Stimulated activated CD4-positive, alpha-beta T cell treated with anti-CD3 and anti-CD28 coated beads, TNF-alpha, amount 100 ng/mL, for 24 hours (primary cell): Measurements from ENCODE around the gene CBFA2T2.

ENCODE experiments used
- DNase-seq, 3 experiments: peaks; one replicate each; pipeline ENCODE4 v3.0.0-alpha.2; 2020; ENCODE audit warnings: low read depth in 3 of 3

Gene CBFA2T2

DNA sequence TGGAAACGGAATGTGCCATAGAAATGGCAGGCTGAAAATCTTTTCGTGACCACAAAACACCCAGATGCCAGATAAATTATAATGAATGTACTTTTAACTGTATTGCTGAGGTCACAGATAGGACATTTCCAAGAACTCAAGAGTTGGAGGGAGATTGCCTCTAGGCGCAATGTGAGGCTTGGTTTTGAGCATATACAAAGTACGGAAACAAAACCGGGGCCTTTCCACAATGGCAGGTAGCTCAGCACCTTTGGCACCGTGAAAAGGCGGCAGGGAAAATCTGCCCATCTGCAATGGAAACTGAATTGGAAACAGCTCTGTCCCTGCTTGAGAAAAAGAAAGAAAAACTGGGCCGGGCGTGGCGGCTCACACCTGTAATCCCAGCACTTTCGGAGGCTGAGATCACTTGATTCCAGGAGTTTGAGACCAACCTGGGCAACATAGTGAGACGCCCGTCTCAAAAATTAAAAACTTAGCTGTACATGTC is 161.7 kb downstream of the CBFA2T2 start:
- DNase-seq: no peak

DNA sequence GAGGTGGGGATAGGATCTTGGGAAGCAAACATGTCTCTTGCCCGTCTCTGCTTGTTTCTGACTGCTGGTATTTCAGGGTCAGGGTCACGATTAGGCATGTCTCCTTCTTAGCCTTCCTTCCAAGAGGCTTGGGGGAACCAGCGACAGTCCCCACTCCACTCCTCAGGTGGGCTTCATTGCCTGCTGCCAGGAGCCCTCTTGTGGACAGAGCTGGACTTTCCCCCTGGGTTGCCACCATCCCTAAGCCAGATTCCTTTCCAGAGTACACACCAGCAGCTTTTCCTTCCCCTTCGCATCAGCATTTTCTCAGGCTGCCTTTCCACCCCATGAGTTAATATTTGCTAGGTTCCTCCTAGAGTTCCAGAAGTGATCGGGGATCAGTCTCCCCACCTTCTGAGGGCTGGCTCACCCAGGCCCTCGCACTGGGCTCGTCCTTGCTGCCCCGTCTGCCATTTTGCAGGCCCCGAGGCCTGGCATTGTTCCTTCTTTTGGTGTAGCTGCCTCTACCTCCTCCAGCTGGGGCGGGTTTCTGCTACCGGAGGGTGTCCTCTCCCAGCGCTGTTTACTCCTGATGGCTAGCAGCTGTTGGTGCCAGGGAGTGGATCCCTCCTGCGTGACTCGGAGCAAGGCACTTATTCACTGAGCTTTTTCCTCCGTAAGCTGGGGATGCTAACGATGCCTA is 163.5 kb downstream of the CBFA2T2 start:
- peak in 1 of 3 experiments; percentile 42 for DNase-seq

DNA sequence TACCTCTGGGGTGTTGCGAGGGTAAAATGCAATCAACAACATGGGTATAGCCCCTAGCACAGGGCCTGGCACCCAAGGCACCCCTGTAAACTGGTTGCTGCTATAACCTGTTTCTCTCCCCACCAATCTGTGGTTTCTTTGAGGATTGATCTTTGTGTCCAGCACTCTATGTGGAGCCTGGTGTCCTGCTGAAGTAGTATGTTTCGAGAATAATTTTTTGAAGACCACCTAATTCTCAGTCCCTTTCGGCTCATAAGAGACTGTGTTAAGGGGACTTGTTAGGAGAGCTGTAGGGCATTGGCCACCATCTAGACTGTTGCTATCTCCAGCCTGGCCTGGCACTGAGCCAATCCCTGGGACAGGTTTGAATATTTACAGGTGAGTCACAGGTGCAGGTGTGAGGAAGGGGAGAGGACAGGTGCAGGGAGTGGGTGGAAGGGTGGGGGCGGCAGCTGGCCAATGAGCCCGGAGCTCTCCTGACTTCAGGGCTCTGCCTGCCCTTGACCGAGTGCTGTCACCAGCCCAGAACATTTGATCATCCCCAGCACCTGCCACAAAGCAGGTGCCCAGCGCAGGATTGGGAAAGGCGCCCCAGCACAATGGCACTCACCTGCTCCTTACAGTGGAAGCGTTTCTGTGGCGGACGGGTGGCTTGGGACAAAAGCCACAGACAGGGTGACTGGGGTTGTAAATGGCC is 164.2 kb downstream of the CBFA2T2 start:
- DNase-seq: no peak

DNA sequence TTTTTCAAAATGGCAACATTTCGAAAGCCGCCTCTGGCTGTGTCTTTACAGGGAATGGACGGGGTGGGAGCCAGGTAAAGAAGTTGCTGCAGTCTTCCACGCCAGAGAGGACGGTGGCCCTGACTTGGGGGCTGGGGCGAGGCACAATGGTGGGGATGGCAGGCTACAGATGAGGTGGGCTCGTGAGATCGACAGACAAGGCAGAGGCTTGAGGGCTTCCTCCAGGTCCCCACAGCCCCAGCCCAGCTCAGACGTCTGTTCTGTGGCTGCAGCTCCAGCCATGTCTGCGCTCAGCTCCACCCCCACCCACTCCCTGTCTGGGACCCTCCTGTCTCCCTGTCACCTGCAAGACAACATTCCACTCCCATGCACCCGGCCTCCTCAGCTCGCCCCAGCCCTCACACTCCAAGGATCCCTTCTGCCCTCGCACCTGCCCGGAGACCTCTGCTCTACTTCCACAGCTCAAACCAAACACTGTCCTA is 164.8 kb downstream of the CBFA2T2 start:
- DNase-seq: no peak

DNA sequence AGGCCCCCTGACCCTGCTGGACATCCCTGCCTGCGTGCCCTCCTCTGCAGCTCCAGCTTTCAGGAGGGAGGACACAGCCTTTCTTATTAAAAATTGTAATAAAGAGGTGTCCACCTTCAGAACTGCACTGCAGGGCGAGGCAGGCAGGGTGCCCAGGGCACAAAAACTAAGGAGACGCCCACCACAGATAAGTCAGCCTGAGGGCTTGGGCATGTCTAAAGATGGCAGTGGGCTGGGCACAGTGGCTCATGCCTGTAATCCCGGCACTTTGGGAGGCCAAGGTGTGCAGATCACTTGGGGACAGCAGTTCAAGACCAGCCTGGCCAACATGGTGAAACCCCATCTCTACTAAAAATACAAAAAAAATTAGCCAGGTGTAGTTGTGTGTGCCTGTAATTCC is 165.3 kb downstream of the CBFA2T2 start:
- DNase-seq: no peak

DNA sequence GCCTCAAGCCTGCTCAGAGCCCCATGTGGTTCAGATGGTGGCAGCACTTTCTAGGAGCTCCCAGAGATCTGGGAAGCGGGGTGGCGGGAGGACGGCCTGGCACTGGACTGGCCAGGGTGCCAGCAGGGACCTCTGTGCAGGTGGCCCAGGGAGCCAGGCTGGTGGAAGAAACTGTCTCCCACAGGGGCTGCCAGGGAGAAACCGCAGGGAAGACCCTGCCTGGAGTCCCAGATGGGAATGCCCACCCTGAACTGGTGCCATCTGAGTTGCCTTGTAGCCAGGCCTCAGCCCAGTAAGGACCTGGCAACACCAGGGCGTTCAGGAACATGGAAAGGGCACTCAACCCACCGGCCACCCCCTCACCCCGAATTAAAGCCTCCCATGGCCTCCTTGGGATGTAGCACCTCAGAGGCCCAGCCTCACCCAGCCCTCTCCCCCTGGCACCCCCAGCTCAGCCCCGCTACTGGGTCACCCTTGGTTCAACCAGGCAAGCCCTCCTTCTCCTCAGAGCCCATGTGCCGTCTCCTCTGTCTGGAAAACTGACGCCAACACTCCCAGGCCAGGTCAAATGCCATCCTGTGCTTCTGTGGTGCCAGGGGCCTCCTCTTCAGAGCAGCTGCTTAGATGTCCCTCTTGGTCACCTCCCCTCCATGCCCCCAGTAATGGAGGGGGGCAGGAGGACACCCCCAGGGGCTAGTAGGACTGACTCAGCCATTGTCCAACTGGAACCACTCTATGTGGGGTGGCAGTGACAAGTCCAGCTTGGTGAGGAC is 166.3 kb downstream of the CBFA2T2 start:
- DNase-seq: no peak

DNA sequence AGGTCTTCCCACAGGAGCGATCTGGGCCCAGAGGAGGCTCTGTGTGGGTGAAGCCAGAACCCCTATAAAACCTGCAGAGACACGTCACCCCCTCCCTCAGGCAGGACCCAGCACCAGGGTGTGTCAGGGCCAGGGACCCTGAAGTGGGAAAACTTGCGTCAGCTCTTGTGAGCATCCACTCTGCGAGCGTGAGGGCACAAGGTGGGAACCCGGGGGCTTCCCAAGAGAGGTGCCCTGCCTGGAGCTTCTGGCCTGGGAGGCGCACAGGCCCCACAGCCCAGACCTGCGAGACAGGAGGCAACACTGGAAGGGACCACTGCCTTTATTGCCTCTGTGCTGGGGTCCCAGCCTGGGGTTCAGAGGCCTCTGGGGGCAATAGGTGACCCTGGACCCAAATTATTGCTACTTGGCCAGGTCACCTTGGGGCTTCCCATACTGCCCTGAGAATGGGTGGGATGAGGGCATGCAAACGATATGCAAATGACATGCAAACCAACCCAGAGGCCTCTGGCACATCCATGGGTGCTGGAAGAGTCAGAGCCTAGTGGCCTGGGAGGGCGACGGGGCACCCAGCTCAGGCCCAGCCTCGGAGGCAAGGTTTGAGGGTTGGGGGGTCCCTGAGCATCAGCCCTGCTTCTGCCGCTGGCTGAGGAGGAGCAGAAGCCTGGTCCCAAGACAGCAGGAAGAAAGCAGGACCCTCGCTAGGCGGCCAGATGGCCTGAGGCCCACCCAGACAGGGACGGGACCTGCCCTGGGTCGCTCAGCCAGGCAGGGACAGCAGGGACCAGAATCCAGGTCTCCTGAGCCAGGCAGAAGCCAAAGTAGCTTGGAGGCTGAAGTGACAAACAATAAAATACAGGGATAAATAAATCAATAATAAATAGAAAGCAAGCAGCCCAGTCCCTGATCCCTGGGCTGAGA is 167.1 kb downstream of the CBFA2T2 start:
- DNase-seq: no peak

DNA sequence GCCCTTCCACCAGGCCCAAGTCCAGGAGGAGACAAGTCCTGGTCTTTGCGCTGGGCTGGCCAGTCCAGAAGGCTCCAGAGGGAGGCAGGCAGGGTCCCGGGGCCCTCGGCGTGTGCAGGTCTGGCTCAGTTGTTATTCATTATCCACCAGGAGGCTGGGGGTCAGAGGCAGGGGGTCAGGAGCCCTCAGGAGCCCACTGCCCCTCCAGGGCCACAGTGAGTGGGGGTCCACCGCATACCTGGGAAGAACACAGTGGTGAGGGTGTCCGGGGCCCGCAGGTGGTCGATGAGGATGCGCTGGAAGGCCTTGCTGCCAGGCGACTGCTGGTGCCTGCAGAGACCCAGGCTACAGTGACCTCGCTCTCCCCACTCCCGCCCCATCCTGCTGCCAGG is 167.8 kb downstream of the CBFA2T2 start:
- DNase-seq: no peak

DNA sequence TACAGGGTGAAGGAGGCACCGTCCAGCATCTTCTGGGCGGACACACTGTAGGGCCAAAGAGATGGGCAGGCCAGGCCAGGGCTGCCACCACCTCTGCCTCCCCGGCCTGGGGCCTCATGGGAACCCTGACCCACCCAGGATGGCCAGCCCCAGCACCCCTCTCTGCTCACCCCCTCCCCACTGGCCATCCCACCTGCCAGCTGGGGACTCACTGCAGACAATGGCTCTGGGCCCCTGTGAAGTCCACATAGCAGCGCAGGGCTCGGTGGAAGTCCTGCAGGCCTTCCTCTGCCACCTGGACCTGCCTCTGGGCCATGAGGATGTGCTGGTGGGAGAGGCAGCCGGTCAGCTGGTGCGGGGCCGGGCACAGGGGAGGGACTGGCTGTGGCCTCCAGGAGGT is 168.6 kb downstream of the CBFA2T2 start:
- DNase-seq: no peak

DNA sequence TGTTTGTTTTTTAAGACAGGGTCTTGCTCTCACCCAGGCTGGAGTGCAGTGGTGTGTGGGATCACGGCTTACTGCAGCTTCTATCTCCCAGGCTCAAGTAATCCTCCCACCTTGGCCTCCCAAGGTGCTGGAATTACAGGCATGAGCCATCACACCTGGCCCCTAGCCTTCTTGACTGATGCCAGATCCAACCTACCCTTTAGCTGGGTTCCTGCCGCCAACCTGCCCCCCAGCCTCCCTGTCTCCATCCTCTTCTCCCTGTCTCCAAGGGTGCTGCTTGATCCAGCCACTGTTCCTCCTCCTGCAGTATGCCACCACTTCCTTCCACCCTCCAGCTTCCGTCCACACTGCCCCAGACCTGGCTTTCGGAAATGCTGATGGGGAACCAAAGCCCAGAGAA is 169.0 kb downstream of the CBFA2T2 start:
- no peak for DNase-seq

DNA sequence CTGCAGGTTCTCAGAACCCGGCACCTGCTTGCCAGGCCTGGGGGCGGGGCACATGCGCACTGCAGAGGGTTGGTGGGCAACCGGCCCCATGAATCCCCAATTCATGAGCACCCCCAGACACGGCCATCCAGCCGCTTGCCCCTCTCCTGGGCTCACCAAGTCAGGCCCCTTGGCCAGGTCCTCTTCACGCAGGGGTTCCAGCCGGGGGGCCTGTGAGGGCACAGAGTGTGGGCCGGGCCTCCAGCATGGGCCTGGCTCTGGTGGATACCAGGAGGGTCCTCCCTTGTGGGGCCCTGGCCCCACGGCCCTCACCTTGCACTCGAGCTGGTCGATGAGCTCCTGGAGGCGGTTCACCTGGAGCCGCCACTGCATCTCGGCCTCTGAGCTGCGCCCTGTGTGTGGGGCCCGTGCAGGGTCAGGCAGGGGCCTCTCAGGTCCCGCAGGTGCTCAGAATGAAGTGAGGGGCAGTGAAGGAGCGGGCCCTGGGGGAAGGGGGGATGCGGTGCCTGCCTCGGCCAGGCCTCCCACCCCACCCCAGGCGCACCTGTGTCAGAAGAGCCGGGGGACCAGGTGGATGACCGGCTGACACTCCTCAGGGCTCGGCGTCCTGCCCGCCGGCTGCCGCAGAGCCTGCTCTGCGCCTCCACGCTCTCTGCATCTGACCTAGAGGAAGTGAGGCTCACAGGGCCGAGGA is 169.6 kb downstream of the CBFA2T2 start:
- no peak for DNase-seq

DNA sequence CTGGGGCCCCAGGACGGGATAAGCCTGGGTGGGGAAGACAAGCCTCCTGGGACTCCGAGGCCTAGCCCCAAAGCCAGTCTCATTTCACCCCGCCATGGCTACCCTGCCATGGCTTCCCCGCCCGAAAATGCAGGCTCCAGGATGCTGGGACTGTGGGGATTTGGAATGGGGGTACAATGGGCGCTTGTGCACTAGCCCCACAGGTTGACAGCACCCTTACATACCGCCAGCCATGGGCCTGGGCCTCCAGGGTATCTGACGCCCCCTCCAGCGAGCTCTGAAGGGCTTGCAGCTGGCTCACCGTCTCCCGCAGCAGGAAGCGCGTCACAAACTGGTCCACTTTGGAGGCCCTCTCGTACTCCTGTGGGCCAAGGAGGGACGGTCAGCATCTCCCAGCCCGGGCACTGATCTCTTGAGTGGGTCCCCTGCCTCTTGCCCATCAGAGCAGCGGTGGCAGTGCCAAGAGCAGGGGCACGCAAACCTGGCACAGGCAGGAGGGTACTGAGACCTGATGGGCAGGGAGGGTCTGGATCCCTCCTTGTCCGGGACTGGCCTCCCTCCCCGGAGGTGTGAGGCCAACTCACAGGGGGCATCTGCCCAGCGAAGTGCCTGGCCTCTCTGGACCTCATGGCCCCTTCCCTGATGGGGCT is 170.3 kb downstream of the CBFA2T2 start:
- DNase-seq: no peak

DNA sequence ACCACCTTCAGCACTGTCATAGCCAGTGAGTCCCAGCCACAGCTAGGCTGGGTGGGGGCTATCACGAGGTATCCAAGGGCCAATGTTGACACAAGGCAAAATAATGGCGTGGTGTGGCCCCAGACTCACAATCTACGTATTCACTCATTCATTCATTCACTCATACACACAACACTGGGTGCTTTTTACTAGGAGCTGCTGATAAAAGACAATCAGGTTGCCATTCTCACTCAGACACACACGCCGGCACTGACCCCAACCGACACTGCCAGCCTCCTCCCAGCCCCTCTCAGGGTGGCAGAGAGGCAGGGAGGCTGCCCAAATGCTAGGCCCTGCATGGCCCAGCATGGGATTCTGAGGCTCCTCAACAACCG is 170.8 kb downstream of the CBFA2T2 start:
- no peak for DNase-seq

DNA sequence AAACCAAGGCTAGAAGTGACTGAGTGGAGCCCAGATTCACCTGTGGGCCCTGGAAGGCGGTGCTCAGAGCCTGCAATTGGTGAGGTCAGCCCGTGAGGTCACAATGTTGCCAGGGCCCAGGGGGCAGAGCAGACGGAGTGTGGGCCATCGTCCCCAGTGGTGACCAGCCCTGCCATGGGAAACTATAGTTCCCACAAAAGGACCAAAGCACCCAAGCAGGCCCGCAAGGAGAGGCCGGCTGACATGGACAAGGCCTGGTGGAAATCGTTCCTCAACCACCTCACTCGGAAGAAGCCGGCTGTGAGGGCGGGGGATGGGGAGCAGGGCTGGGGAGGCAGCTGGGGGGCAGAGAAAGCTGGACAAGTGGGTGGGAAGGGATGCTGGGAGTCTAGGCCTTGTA is 172.3 kb downstream of the CBFA2T2 start, which contains the start of gene C20orf144:
C20orf144 (plus strand) TSS at position 156 of the 400 bp plus-strand sequence; CDS start at position 175, 19 bp downstream.
- DNase-seq: no peak

DNA sequence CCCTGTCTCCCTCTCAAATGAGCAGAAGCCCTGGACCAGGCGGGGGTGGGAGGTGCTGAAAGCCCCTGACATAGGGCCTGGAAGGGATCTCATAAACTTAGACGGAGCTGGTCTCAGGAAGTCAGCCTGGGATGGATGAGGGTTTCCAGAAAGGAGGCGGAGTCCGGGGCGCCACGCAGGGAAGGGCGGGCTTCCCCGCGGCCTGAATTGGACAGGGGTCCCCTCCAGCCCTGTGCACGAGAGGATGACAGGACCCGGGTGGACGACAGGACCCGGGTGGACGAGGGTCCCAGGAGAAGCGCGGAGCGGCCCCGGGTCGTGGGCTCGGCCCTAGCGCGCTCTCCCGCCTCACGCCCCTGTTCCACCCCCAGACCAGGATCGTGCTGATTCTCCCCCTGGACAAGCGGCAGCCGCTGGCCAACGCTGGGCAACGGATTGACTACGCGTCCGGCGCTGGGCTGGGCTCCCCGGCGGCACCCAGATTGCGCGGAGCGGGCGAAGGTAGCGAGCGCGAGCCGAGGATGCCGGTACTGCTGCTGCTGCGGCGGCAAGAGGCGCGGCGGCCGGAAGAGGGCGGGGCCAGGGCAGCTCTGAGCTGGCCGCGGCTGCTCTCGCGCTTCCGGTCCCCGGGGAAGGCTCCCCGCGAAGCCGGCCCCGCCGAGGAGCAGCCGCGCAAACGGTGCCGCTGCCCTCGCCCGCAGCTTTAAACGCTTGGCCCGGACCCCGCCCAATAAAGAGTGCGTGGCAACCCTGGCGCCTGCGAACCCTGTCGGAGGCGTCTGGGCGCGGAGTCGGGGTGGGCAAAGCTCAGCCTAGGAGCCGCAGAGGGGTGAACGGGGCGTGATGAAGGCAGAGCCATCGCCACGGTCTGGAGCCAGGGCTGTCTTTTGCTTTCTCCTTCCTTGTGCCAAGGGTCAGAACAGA is 173.5 kb downstream of the CBFA2T2 start:
- DNase-seq: peak; percentile 65 to 84 (median 69)

DNA sequence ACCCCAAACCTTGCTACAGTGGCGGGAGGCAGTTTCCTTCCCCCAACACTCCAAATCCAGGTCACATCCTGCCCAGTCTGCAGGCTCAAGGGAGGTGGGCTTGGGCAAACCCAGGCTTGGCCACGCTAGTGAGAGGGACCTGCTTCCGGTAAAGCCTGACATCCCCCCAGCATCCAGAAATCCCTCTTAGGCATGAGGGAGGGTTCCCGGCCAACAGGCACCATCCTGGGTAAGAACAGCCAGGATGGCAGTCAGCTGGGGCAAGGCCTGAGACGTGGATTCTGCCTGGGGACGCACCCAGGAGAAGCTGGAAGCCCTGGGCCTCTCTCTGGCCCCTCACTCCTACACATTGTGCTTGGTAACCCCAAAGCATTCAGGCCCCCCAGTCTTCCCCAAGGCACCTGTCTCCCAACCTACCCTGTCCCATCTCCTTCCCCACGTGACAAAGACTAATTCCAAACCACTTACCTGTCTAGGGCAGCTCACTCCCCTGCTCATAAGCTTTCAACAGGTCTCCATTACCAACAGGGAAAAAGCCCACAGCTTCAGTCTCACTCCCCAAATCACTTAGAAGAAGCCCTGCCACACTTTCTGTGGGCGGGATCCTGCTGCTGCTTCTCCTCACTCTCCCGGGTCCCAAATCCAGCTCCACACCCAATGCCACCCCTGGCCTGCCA is 174.3 kb downstream of the CBFA2T2 start:
- no peak for DNase-seq

DNA sequence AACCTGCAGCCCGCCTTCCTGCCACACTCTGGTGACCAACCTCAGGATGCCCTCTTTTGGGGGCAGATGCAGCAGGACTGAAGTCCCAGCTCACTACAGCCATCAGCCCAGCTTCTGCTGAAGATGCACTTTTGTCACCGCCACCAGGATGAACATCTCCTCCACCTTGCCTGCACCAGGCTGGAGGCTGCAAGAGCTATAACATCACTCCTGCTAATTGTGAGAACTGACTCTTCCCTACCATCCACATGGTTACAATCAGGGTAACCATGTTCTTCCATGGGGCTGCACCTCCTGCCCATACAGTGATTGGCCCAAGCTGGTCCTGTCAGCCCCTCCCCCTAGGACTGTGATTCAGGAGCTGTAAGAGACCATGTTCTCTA is 174.9 kb downstream of the CBFA2T2 start:
- no peak for DNase-seq
